ENCODE measurements around the gene ZNF76. TPM values are rescaled to one million over a fixed set of nuclear protein-coding genes. Genes with fewer than 3 reads are reported as not detected.

The ZNF76 gene
- total RNA-seq, 2 experiments from 2014 or later: 46.1 to 53.4 TPM

- Histone ChIP-seq H3K4me1 (ENCODE audit: insufficient read depth, low read length) (peaks cover 31% of the 10 kb centered on the region), H3K27me3 (ENCODE audit: control insufficient read depth in 1 of 2, insufficient read depth in 2 of 2, low read length in 2 of 2) (no peaks in the 10 kb centered on the region), H3K9me3 (ENCODE audit: control insufficient read depth in 1 of 2, insufficient read depth in 1 of 2, low read length in 2 of 2) (no peaks in the 10 kb centered on the region), H3K27ac (ENCODE audit: low read depth in 1 of 2, low read length in 2 of 2) (peak overlapping the region; percentile 93 to 97), H3K36me3 (ENCODE audit: insufficient read depth, low read length) (no peaks in the 10 kb centered on the region), H3K4me3 (ENCODE audit: low read length) (peak overlapping the region; percentile 97)
- Mint-ChIP-seq H3K36me3 (ENCODE audit: low read depth) (peaks cover 15% of the 10 kb centered on the region), H3K27me3 (no peaks in the 10 kb centered on the region), H3K9me3 (no peaks in the 10 kb centered on the region), H3K4me3 (peak overlapping the region; percentile 98), H3K4me1 (ENCODE audit: low read depth) (peaks cover 56% of the 10 kb centered on the region), H3K27ac (peak overlapping the region; percentile 98)
- TF ChIP-seq CTCF (IDR thresholded peaks at IDR 0.05): no peak
- intact Hi-C loops (cut with DNase I, micrococcal nuclease): loop anchor here in 1 of 2 experiments (10.0 kb wide), 1 partner anchor 374 kb away; the partner anchor contains the start of genes ANKS1A and TAF11
- no peak for ATAC-seq (ENCODE audit: poor library complexity)
- ChIA-PET POLR2A (interaction anchor here (0.9 to 2.0 kb wide), 12 partner anchors 8 to 939 kb away, joined by 3 to 14 read pairs (median 4); partner anchors contain the start of genes BLTP3A, BRPF3, ILRUN and MAPK14), CTCF (interaction anchor here (0.7 to 2.0 kb wide), 5 partner anchors 17 to 209 kb away, joined by 3 to 12 read pairs (median 3); no protein-coding TSS in a partner anchor)
- peak in 1 of 14 experiments; percentile 11 for DNase-seq
Measured at GRCh38 chr6:35258336-35258735, 1.2 kb upstream of the ZNF76 start.

GRCh38 chr6:35258858-35259193 is 709 bp upstream of the ZNF76 start:
- TF ChIP-seq CTCF (IDR thresholded peaks at IDR 0.05): no peak
- CTCF ChIA-PET: interaction anchor here (0.7 to 1.3 kb wide), 7 partner anchors 13 to 209 kb away, joined by 3 to 4 read pairs (median 3); no protein-coding TSS in a partner anchor
- Mint-ChIP-seq H3K4me1 (ENCODE audit: low read depth) (peaks cover 58% of the 10 kb centered on the region), H3K27me3 (no peaks in the 10 kb centered on the region), H3K4me3 (peak overlapping the region; percentile 98), H3K36me3 (ENCODE audit: low read depth) (peaks cover 15% of the 10 kb centered on the region), H3K9me3 (no peaks in the 10 kb centered on the region), H3K27ac (peak overlapping the region; percentile 98)
- Histone ChIP-seq H3K27ac (ENCODE audit: low read depth in 1 of 2, low read length in 2 of 2) (peak overlapping the region; percentile 93 to 97), H3K36me3 (ENCODE audit: insufficient read depth, low read length) (no peaks in the 10 kb centered on the region), H3K4me1 (ENCODE audit: insufficient read depth, low read length) (peaks cover 31% of the 10 kb centered on the region), H3K27me3 (ENCODE audit: control insufficient read depth in 1 of 2, insufficient read depth in 2 of 2, low read length in 2 of 2) (no peaks in the 10 kb centered on the region), H3K4me3 (ENCODE audit: low read length) (peak overlapping the region; percentile 97), H3K9me3 (ENCODE audit: control insufficient read depth in 1 of 2, insufficient read depth in 1 of 2, low read length in 2 of 2) (no peaks in the 10 kb centered on the region)
- intact Hi-C loops (cut with DNase I, micrococcal nuclease): loop anchor here in 1 of 2 experiments (10.0 kb wide), 1 partner anchor 374 kb away; the partner anchor contains the start of genes ANKS1A and TAF11
- ATAC-seq (ENCODE audit: poor library complexity) (peak; percentile 27), DNase-seq (peak in 3 of 14 experiments; percentile 27 to 43 (median 36))
- POLR2A ChIA-PET: interaction anchor here (0.8 to 2.0 kb wide), 21 partner anchors 8 to 1022 kb away, joined by 3 to 14 read pairs (median 4); partner anchors contain the start of genes ANKS1A, BLTP3A, BRPF3 and DEF6

DNA sequence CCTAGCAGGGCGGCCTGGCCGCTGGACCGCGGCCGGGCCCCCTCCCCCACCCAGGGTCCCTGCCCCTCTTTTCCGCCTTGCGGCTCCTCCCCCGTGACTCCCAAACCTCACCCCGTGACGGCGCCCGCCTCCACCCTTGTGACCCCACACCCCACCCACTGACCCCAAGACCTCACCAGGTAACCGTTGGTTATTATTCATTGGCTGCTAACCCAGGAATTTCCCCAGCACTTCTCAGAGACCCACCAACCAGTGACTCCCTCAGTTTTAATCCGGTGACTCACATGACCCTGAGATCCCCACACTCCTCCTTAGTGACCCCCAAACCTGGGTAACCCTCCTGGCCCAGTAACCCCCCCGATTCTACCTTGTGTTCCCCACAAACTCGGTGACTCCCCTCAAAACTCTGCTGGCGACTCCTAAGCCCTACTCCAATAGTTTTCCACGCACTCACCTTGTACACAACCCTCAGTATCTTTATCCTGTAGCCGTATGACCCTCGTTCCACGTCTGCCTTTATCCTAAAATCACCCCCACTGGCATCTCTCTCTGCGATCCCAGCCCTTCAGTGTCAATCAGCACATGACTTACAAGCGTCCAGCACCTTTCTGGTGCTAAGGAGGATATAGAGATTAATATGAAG is 534 bp downstream of the ZNF76 start:
- Mint-ChIP-seq H3K4me3 (peak overlapping the region; percentile 95), H3K27me3 (no peaks in the 10 kb centered on the region), H3K9me3 (no peaks in the 10 kb centered on the region), H3K36me3 (ENCODE audit: low read depth) (peaks cover 15% of the 10 kb centered on the region), H3K4me1 (ENCODE audit: low read depth) (peaks cover 66% of the 10 kb centered on the region), H3K27ac (peak overlapping the region; percentile 98)
- H3K9me3 ChIP-seq (ENCODE audit: control insufficient read depth in 1 of 2, insufficient read depth in 1 of 2, low read length in 2 of 2): no peaks in the 10 kb centered on the region
- peak; percentile 38 to 93 (median 68) for DNase-seq
- peak; percentile 50 for ATAC-seq (ENCODE audit: poor library complexity)
- peak overlapping the region; percentile 97 for H3K4me3 ChIP-seq (ENCODE audit: low read length)
- peaks cover 31% of the 10 kb centered on the region for H3K4me1 ChIP-seq (ENCODE audit: insufficient read depth, low read length)
- ChIA-PET POLR2A (interaction anchor here (0.7 to 2.0 kb wide), 18 partner anchors 9 to 1023 kb away, joined by 3 to 14 read pairs (median 4); partner anchors contain the start of genes ANKS1A, DEF6, HMGA1 and MAPK14), CTCF (interaction anchor here (1.3 kb wide), 1 partner anchor 189 kb away, joined by 4 read pairs; no protein-coding TSS in a partner anchor)
- H3K27me3 ChIP-seq (ENCODE audit: control insufficient read depth in 1 of 2, insufficient read depth in 2 of 2, low read length in 2 of 2): no peaks in the 10 kb centered on the region
- peak overlapping the region; percentile 93 to 97 for H3K27ac ChIP-seq (ENCODE audit: low read depth in 1 of 2, low read length in 2 of 2)
- TF ChIP-seq CTCF (IDR thresholded peaks at IDR 0.05): no peak
- no peaks in the 10 kb centered on the region for H3K36me3 ChIP-seq (ENCODE audit: insufficient read depth, low read length)
- intact Hi-C loops (cut with DNase I, micrococcal nuclease): loop anchor here in 1 of 2 experiments (10.0 kb wide), 2 partner anchors 375 to 765 kb away; partner anchors contain the start of genes ANKS1A, MAPK14, SLC26A8 and TAF11

Data from CD4-positive, alpha-beta T cell (primary cell).